BE2C (cell line): ENCODE data around the gene NABP1.

Source experiments
- DNase-seq: peaks from one replicate; pipeline ENCODE4 v3.0.0-alpha.2; 2020
- H3K27me3 ChIP-seq: fragments of 250-450 bp; sonication (Bioruptor Pico); 2 replicates; pipeline ENCODE4 v1.5.1; 2020; ENCODE audit warnings: mild to moderate bottlenecking
- H3K36me3 ChIP-seq: fragments of 250-450 bp; sonication (Bioruptor Pico); 2 replicates; pipeline ENCODE4 v1.5.1; 2020; ENCODE audit warnings: mild to moderate bottlenecking
- H3K4me1 ChIP-seq: fragments of 250-450 bp; sonication (Bioruptor Pico); 2 replicates; pipeline ENCODE4 v1.5.1; 2020
- H3K4me3 ChIP-seq: 2 replicates; pipeline ENCODE4 v1.5.1; 2011; ENCODE audit warnings: low read depth, low read length
- H3K9me3 ChIP-seq: fragments of 250-450 bp; sonication (Bioruptor Pico); 2 replicates; pipeline ENCODE4 v1.5.1; 2020
- TF ChIP-seq, protein P1 (sequence below): IDR thresholded peaks from 2 replicates; pipeline ENCODE4 v1.5.1; 2012; ENCODE audit warnings: mild to moderate bottlenecking, low read depth, low read length

NABP1 gene

DNA sequence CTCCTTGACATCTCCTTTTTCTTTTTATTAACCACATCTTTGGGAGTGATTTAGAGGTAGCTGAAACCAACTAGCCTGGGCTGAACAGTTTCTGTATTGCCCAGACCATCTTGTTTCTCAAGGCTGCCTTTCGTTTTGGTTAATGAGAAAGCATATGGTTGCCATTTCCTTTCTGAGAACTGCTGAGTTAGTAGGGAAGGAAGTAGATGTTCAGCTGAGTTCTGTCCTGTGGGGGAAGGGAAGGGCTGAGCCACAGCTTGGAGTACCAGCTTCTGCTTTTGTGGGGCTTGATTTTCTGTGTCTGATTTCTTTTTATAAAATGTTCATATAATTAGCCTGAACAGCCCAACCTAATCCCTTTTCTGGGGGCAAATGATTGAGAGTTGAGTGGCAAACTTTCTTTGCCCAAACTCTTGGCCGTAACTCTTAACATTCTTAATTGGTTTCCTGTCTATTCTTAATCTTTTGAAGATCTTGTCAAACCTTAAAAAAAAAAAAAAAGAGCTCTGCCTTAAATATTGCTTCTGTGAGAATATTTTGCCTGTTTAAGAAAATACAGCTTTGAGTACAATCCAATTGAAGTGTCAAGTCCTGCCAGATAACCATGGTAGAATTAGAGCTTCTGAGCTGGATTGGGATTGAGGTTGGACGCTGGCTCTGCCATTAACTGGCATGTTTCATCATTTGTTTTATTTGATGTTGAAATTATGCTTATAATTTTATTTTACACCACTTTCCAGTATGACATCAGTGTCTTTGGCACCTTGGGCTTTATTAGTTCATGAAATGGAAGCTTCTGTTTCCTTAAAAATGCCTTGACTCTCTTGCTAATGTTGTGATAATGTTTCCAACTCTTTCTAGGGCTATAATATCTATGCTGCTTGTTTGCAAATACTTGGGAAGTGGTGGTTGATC, 1.9 kb upstream of the NABP1 start:
- Histone ChIP-seq H3K36me3 (no peaks in the 10 kb centered on the region), H3K4me3 (no peak overlapping the region), H3K27me3 (no peaks in the 10 kb centered on the region), H3K9me3 (no peaks in the 10 kb centered on the region), H3K4me1 (no peaks in the 10 kb centered on the region)
- no peak for DNase-seq
- TF ChIP-seq, protein P1, sequence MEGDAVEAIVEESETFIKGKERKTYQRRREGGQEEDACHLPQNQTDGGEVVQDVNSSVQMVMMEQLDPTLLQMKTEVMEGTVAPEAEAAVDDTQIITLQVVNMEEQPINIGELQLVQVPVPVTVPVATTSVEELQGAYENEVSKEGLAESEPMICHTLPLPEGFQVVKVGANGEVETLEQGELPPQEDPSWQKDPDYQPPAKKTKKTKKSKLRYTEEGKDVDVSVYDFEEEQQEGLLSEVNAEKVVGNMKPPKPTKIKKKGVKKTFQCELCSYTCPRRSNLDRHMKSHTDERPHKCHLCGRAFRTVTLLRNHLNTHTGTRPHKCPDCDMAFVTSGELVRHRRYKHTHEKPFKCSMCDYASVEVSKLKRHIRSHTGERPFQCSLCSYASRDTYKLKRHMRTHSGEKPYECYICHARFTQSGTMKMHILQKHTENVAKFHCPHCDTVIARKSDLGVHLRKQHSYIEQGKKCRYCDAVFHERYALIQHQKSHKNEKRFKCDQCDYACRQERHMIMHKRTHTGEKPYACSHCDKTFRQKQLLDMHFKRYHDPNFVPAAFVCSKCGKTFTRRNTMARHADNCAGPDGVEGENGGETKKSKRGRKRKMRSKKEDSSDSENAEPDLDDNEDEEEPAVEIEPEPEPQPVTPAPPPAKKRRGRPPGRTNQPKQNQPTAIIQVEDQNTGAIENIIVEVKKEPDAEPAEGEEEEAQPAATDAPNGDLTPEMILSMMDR, result no peak

DNA sequence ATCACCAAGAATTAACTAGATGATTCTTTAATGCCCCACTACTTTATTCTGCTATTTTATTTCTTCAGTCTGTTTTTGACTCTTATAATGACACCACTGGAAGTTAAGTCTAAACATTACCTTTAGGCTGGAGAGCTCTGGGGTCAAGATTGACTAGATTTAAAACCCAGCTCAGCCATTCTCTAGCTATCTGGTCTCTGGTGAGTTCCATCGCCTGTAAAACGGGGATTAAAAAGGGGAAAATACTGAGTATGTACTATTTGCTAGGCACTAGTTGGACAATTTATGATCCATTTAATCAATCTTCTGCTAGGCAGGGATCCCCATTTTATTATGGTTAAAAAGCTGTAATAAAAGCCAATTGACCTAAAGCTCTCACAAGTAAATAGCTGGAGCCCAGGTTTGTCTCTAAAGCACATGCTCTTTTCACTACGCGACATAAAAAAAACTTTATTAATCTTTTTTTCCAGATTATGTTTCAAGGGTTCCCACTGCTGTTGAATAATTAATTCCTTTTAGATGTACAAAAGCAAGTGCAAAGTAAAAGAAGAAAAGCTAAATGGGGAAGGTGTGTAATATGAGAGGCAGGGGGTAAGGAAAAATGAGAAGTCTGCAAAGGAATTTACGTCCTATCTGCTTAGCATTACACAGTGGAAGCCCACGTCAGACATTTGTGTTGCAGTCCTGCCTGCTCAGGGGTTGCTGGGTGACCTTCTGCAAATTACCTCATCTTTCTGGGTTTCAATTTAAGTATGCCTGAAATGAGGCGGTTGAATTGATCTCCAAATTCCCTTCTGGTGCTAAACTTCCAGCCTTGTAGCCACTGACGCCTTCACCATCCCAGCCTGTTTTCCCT, 918 bp upstream of the NABP1 start:
- peak; percentile 19 for DNase-seq
- no peaks in the 10 kb centered on the region for H3K4me1 ChIP-seq

DNA sequence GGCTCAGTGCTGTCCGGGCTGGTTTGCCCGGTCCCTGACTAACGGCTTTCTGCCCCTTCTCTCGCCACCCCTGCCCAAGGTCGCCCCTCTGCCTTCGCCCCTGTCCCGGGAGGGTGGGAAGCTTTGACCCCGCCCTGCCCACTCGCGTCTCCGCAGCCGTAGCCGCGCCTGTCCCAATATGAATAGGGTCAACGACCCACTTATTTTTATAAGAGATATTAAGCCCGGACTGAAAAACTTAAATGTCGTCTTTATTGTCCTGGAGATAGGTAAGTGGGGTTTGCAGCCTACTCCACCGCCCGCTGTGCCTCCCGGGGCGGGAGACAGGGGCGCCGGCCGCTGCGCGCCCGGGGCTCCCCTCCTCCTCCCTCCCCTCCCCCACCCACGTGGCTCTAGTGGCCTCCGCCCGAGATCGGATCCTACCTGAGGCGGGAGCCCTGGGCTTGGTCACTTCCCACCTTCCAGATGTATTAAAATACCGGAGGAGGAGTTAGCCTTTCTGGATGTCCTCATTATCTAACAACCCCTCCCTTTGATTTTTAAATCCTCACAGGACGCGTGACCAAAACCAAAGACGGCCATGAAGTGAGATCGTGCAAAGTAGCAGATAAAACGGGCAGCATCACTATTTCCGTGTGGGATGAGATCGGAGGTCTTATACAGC, 633 bp downstream of the NABP1 start:
- Histone ChIP-seq H3K27me3 (no peaks in the 10 kb centered on the region), H3K4me1 (no peaks in the 10 kb centered on the region), H3K9me3 (no peaks in the 10 kb centered on the region), H3K4me3 (peak overlapping the region; percentile 84), H3K36me3 (no peaks in the 10 kb centered on the region)
- DNase-seq, result peak; percentile 45
- TF ChIP-seq, protein P1, result no peak

More for the DNA sequence above, 918 bp upstream of the NABP1 start:
- Histone ChIP-seq H3K9me3 (no peaks in the 10 kb centered on the region), H3K4me3 (peak overlapping the region; percentile 89), H3K36me3 (no peaks in the 10 kb centered on the region), H3K27me3 (no peaks in the 10 kb centered on the region)
- TF ChIP-seq, protein P1, result no peak

DNA sequence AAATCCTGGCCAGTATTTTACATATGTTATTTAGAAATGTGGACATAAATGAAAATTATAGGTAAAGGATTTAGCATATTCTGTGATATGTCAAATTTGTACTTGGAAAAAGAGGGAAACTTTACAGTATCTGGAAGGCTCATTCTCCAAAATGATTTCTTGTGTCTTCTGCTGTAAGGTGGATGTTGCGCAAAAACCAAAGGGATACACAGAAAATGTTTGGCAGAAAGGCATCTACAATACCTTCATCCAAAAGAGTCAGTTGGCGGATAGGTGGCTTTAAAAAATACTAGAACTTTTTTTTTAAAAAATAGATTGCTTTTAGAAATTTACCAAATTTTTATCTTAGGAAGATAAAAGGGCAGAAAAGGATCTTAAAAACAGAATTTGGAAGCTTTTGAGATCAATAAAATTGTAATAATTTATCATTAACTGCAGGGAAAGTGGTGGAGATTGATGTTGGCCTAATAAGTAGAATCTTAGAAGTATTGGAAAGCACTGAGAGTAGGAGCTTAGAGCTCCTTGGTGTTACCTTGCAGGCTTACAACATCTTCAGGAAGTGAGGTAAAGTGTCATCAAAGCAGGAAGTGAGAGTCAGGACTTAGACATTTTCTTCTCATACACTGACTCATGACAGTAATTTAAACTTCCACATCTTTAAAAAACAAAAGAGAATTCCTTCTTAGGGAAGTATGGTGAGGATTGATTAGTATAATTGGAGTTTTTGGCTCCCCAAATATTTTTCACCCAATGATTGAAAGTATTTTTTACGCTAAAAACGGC, 2.1 kb downstream of the NABP1 start:
- Histone ChIP-seq H3K4me3 (no peak overlapping the region), H3K27me3 (no peaks in the 10 kb centered on the region), H3K4me1 (no peaks in the 10 kb centered on the region), H3K9me3 (no peaks in the 10 kb centered on the region), H3K36me3 (no peaks in the 10 kb centered on the region; the same call in 1 of the 2 replicates)
- TF ChIP-seq, protein P1, result no peak
- no peak for DNase-seq

DNA sequence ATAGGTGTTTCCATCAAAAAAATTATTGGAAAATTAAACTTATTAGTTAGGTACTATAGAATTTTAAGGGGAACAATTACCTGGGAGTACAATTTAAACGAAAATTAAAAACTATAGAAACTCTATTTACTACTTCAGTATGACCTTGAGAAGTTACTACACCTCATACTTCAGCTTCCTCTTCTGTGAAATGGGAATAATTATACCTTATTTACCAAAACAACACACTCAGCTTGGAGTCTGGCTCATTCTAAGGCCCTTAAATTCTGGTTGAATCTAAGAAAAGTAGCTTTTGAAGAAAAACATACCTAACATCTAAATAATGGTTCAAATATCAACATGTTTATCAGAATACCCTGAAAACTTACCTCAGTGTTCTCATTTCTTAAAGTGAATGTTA, 2.7 kb downstream of the NABP1 start:
- TF ChIP-seq, protein P1, result no peak
- Histone ChIP-seq H3K4me1 (no peaks in the 10 kb centered on the region), H3K4me3 (no peak overlapping the region), H3K36me3 (no peaks in the 10 kb centered on the region; the same call in 1 of the 2 replicates), H3K27me3 (no peaks in the 10 kb centered on the region), H3K9me3 (no peaks in the 10 kb centered on the region)
- DNase-seq, result no peak
